OCI-LY1 (cell line): ENCODE data around the gene EPHA1.

Experiments used
- EZH2 ChIP-seq: fragments of 200-600 bp; sonication (generic), shearing (Covaris generic); IDR thresholded peaks from 2 replicates; pipeline ENCODE4 v1.8.0; 2017; ENCODE audit warnings: borderline replicate concordance, mixed run types, mild to moderate bottlenecking, antibody characterized with exemption, low read length, moderate library complexity, mixed read lengths
- TF ChIP-seq, protein P1 (sequence below): fragments of 200-600 bp; sonication (generic), shearing (Covaris generic); IDR thresholded peaks from 2 replicates; pipeline ENCODE4 v1.5.1; 2017; ENCODE audit warnings: mild to moderate bottlenecking, antibody characterized with exemption, low read length, moderate library complexity, mixed read lengths

DNA sequence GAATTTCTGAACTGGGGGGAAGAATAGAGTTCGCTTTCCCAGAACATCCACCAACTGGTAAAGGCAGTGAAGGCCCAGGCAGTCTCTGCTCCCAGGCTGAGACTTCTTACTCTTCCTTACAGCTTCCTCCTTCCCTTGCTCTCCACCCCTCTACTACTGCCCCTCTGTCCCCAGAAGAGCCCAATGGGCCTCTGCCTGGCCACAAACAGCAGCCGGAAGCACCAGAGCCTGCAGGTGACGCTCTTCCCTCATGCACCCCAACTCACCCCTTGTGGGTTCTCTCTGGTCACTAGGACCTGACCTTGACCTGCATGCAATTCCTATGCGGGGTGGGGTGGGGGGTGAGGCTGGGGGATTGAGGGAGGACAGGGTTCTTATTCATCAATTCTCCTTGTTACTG is 62.6 kb downstream of the EPHA1 start:
- TF ChIP-seq, protein P1, sequence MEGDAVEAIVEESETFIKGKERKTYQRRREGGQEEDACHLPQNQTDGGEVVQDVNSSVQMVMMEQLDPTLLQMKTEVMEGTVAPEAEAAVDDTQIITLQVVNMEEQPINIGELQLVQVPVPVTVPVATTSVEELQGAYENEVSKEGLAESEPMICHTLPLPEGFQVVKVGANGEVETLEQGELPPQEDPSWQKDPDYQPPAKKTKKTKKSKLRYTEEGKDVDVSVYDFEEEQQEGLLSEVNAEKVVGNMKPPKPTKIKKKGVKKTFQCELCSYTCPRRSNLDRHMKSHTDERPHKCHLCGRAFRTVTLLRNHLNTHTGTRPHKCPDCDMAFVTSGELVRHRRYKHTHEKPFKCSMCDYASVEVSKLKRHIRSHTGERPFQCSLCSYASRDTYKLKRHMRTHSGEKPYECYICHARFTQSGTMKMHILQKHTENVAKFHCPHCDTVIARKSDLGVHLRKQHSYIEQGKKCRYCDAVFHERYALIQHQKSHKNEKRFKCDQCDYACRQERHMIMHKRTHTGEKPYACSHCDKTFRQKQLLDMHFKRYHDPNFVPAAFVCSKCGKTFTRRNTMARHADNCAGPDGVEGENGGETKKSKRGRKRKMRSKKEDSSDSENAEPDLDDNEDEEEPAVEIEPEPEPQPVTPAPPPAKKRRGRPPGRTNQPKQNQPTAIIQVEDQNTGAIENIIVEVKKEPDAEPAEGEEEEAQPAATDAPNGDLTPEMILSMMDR, result no peak
- TF ChIP-seq EZH2, result no peak
